Ascending aorta (tissue), 2 donors: Measurements from ENCODE around the gene PRXL2B. TPM values are rescaled to one million over a fixed set of nuclear protein-coding genes. Genes with fewer than 3 reads are reported as not detected.

ENCODE experiments used
- DNase-seq, 2 donors: peaks; one replicate each; pipeline ENCODE4 v3.0.0-alpha.2; 2019; ENCODE audit warnings: low spot score in 2 of 2
- H3K27ac ChIP-seq, 2 donors: fragments of 200-600 bp; sonication (generic); one replicate each; pipeline ENCODE4 v1.5.1; 2016 to 2017; ENCODE audit warnings: mild to moderate bottlenecking in 1 of 2
- H3K27me3 ChIP-seq: fragments of 200-600 bp; sonication (generic); one replicate; pipeline ENCODE4 v1.5.1; 2017
- H3K36me3 ChIP-seq, 2 donors: fragments of 200-600 bp; sonication (generic); one replicate each; pipeline ENCODE4 v1.5.1; 2016
- H3K4me1 ChIP-seq, 2 donors: fragments of 200-600 bp; sonication (generic); one replicate each; pipeline ENCODE4 v1.5.1; 2016 to 2017; ENCODE audit warnings: mild to moderate bottlenecking in 1 of 2
- H3K4me3 ChIP-seq, 2 donors: fragments of 200-600 bp; sonication (generic); one replicate each; pipeline ENCODE4 v1.5.1; 2016 to 2017; ENCODE audit warnings: mild to moderate bottlenecking in 1 of 2
- H3K9me3 ChIP-seq, 2 donors: fragments of 200-600 bp; sonication (generic); one replicate each; pipeline ENCODE4 v1.5.1; 2016
- intact Hi-C: fragments of 100-400 bp; cut with DNase I; formaldehyde crosslinking; loops from one replicate; pipeline ENCODE4 v1.15.1; 2023
- total RNA-seq: library from RNA; depleted of rRNA; stranded (reverse); fragments of >200 nt; gene quantifications from one replicate; pipeline ENCODE4 v1.1.0, GENCODE V29; 2016
- TF ChIP-seq, protein P1 (sequence below), 3 experiments: fragments of 200-600 bp in 2 of 3; fragments of 450-650 bp in 1 of 3; sonication (generic) in 2 of 3; IDR thresholded peaks; one replicate each; pipeline ENCODE4 v1.5.1; 2016 to 2019; ENCODE audit warnings: antibody characterized with exemption in 3 of 3, mild to moderate bottlenecking in 1 of 3, moderate library complexity in 1 of 3

The PRXL2B gene
- total RNA-seq, 1 donor from 2014 or later, result 20.1 TPM

- DNase-seq, result no peak
- Histone ChIP-seq H3K4me1 (peaks cover 6 to 8% of the 10 kb centered on the region in 2 donors), H3K27me3 (no peaks in the 10 kb centered on the region), H3K9me3 (no peaks in the 10 kb centered on the region), H3K36me3 (no peaks in the 10 kb centered on the region), H3K27ac (no peak overlapping the region), H3K4me3 (no peak overlapping the region)
- TF ChIP-seq, protein P1, sequence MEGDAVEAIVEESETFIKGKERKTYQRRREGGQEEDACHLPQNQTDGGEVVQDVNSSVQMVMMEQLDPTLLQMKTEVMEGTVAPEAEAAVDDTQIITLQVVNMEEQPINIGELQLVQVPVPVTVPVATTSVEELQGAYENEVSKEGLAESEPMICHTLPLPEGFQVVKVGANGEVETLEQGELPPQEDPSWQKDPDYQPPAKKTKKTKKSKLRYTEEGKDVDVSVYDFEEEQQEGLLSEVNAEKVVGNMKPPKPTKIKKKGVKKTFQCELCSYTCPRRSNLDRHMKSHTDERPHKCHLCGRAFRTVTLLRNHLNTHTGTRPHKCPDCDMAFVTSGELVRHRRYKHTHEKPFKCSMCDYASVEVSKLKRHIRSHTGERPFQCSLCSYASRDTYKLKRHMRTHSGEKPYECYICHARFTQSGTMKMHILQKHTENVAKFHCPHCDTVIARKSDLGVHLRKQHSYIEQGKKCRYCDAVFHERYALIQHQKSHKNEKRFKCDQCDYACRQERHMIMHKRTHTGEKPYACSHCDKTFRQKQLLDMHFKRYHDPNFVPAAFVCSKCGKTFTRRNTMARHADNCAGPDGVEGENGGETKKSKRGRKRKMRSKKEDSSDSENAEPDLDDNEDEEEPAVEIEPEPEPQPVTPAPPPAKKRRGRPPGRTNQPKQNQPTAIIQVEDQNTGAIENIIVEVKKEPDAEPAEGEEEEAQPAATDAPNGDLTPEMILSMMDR (IDR thresholded peaks at IDR 0.05), result no peak
- intact Hi-C loops, result loop anchor here (10.0 kb wide), 1 partner anchor 1044 kb away; the partner anchor contains the start of gene TPRG1L
Measured at GRCh38 chr1:2580691-2581090, 5.9 kb upstream of the PRXL2B start.

- TF ChIP-seq, protein P1 (IDR thresholded peaks at IDR 0.05), result no peak
- Histone ChIP-seq H3K36me3 (no peaks in the 10 kb centered on the region), H3K27ac (no peak overlapping the region), H3K4me1 (peaks cover 9 to 12% of the 10 kb centered on the region in 2 donors), H3K4me3 (no peak overlapping the region), H3K27me3 (no peaks in the 10 kb centered on the region), H3K9me3 (no peaks in the 10 kb centered on the region)
- intact Hi-C loops, result loop anchor here (10.0 kb wide), 1 partner anchor 1042 kb away; the partner anchor contains the start of gene TPRG1L
- no peak for DNase-seq
Measured at GRCh38 chr1:2582391-2582790, 4.2 kb upstream of the PRXL2B start.

- peaks cover 13 to 14% of the 10 kb centered on the region in 2 donors for H3K4me1 ChIP-seq
- TF ChIP-seq, protein P1 (IDR thresholded peaks at IDR 0.05), result no peak
- no peaks in the 10 kb centered on the region for H3K9me3 ChIP-seq
- H3K27ac ChIP-seq, result no peak overlapping the region
- no peaks in the 10 kb centered on the region for H3K36me3 ChIP-seq
- intact Hi-C loops, result loop anchor here (10.0 kb wide), 1 partner anchor 1041 kb away; the partner anchor contains the start of gene TPRG1L
- H3K4me3 ChIP-seq, result no peak overlapping the region
- no peak for DNase-seq
- H3K27me3 ChIP-seq, result no peaks in the 10 kb centered on the region
Measured at GRCh38 chr1:2583331-2583791, 3.2 kb upstream of the PRXL2B start.

- Histone ChIP-seq H3K4me3 (no peak overlapping the region), H3K9me3 (no peaks in the 10 kb centered on the region), H3K27me3 (no peaks in the 10 kb centered on the region), H3K27ac (no peak overlapping the region), H3K36me3 (peaks cover 0 to 2% of the 10 kb centered on the region in 2 donors), H3K4me1 (peaks cover 13 to 14% of the 10 kb centered on the region in 2 donors)
- no peak for DNase-seq
- intact Hi-C loops, result loop anchor here (10.0 kb wide), 1 partner anchor 1041 kb away; the partner anchor contains the start of gene TPRG1L
- TF ChIP-seq, protein P1 (IDR thresholded peaks at IDR 0.05), result no peak
Measured at GRCh38 chr1:2583871-2584351, 2.7 kb upstream of the PRXL2B start.

DNA sequence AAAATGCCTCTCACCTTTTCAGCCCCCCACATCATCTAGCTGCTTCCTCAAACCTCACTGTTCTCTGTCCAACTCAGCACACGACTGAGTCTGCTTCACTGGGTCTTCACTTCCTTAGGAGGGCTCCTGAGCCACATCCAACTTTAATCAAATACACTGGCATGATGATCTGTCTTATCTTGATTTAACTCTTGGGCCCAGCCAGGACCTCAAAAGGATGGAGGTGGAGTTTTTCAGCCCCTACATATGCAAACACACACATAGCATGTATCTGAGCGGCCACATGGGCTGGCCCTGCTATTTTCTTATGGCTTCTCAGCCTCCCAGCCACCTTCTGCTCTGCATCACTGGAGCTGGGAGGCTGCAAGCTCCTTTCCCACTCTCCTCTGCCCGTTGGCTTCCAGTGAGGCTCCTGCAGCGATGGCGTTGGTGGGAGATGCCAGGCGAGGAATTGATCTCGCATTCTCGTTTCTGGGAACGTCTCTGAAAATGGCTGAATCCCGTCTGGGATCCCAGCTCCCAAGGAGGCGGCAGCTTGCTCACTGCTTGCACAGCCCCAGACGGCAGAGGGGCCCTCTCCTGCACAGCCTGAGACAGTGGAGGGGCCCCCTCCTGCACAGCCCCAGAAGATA is 1.8 kb upstream of the PRXL2B start:
- no peaks in the 10 kb centered on the region for H3K9me3 ChIP-seq
- H3K4me3 ChIP-seq, result peak overlapping the region; percentile 79 to 85
- no peaks in the 10 kb centered on the region for H3K27me3 ChIP-seq
- intact Hi-C loops, result loop anchor here (5.0 to 10.0 kb wide), 3 partner anchors 393 to 1317 kb away; partner anchors contain the start of genes C1orf174, FAAP20 and TPRG1L
- TF ChIP-seq, protein P1 (IDR thresholded peaks at IDR 0.05), result no peak
- H3K4me1 ChIP-seq, result peaks cover 13 to 14% of the 10 kb centered on the region in 2 donors
- peaks cover 0 to 4% of the 10 kb centered on the region in 2 donors for H3K36me3 ChIP-seq
- no peak for DNase-seq
- H3K27ac ChIP-seq, result peak overlapping the region; percentile 91 to 94
